GM18526 (cell line): ENCODE data around the gene NAPG.

Experiments used
- POLR2A ChIP-seq: IDR thresholded peaks from 3 replicates; pipeline ENCODE4 v1.6.1; 2011; ENCODE audit not compliant: insufficient read length; ENCODE audit errors: extremely low read depth

Gene NAPG

DNA sequence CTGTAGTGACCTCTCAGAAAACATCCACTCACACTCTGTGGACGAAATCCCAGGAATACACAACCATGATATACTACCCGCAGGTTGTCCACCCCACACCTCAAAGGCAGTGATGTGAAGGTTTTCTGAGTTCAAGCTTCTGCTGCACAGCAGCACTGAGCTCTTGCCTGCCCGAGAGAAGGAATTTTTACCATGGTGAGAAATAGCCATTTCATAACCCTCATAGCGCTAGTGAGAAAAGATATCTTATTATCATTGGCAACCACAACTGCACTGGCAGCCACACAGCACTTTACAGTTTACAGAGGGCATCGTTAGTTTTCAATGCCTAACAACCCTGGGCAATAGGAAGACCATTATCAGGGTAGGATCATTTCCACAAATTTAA, 36.9 kb downstream of the NAPG start:
- TF ChIP-seq POLR2A, result no peak

DNA sequence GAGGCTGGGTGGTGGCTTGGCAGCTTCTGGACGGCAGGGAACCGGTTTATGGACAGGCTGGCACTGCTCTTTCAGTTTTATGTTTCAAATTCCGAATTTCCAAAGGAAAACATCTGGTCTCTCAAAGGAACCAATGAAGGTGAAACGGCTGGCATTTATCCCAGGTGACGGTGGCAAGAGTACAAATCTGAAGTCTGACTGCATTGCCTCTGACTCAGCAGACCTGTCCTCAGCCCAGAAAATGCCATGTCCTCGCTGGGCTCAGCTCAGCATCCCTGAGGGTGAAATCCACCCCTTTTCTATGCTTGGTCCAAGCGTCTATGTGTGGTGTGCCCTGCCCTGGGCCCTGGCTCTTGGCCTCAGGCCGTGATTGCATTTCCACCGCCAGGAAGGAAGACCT, 38.1 kb downstream of the NAPG start:
- no peak for TF ChIP-seq POLR2A

DNA sequence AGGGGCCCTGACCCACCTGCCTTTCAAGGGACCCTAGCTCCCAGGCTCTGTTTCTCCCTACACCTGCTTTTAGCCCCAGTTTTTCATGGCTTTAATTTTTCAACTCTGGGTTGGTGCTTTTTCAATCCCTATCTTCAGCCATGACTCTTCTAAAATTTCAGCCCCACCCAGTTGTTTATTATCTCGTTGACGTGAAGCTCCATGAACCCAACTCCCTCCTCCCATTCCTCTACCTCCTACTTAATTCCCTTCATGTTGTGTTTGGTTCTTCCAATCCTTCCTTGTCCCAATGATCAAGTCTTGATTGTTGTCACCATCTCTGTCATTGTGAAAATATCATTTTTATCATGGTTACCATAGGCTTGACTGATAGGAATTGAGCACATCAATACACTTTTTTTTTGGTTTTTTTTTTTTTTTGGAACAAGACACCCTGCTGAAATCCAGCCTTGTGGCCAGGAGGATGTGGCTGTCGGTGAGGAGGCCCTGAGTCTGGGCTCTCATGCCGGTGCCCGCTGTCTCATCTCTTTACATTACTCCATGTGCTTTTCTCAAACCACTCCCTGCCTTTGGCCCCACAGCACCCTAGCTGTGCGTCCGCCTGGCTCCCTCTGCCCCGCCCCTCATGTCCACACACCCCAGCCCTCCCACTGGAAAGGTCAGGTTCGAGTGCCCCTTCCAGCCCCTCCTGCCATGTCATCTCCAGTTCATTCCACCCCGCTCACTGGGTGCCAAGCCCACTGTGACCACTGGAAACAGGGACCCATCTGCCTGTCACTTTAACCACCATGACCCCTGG, 39.3 kb downstream of the NAPG start:
- TF ChIP-seq POLR2A, result no peak

DNA sequence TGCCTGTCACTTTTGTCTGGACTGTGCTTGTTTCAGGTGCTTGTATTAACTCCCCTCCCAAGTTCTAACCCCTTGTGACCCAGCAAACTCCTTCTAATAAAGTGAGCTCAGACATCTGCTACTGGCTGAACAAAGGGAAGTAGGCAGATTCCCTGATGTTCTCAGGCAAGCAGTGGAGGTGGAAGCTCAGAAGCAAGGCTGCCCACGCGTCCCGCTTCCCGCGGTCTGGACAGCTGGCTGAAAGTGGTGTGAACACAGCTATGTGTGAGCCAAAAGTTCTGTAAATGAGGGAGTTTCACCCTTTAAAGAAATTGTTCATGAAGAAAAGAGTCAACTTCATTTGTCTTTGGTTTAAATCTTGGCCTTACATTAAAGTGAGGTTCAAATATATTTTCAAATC, 40.0 kb downstream of the NAPG start:
- TF ChIP-seq POLR2A, result no peak

DNA sequence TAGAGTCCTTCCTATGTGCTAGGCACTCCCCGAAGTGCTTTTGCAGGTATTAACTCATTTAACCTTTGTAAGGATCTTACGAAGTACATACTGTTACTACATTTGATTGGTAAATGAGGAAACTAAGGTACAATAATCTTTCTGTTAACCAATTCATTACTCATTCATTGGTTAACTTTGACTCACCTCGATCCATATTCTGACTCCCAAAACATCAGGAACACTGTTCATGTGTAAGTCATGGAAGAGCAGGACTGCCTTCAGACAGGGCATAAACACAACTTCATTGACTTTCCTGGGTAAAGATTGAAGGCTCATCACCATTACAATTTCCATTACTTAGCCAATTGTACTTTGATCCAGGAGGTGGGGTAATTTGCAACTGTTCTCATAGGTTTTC, 40.6 kb downstream of the NAPG start:
- no peak for TF ChIP-seq POLR2A

DNA sequence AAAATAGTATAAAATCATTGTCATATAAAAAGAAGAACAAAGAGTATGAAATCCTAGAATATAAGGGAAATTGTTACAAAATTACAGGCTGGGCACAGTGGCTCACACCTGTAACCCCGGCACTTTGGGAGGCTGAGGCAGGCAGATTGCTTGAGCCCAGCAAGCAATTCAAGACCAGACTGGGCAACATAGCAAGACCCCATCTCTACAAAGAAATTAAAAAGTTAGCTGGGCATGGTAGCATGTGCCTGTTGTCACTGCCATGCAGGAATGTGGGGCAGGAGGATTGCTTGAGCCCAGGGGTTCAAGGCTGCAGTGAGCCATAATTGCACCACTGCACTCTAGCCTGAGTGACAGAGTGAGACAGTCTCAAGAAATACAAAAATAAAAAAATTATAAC, 44.8 kb downstream of the NAPG start:
- no peak for TF ChIP-seq POLR2A

DNA sequence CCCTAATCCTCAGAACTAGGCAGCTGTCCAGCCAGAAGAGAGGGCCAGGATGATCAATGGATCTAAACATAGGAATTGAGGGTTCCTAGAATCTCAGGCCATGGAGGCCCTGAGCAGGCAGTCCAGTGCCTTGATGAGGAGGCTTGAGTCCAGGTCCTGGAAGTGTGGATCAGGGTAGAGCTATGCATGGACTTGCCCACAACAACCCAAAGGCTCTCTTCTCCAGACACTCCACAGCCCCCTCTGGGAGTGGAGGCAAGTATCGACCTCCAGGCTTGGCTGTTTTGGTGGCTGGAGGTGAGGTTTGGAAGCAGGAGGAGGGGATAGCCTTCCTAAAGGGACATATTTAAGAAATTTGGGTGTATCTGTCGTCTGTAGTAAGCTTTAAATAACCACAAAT, 45.7 kb downstream of the NAPG start:
- no peak for TF ChIP-seq POLR2A

DNA sequence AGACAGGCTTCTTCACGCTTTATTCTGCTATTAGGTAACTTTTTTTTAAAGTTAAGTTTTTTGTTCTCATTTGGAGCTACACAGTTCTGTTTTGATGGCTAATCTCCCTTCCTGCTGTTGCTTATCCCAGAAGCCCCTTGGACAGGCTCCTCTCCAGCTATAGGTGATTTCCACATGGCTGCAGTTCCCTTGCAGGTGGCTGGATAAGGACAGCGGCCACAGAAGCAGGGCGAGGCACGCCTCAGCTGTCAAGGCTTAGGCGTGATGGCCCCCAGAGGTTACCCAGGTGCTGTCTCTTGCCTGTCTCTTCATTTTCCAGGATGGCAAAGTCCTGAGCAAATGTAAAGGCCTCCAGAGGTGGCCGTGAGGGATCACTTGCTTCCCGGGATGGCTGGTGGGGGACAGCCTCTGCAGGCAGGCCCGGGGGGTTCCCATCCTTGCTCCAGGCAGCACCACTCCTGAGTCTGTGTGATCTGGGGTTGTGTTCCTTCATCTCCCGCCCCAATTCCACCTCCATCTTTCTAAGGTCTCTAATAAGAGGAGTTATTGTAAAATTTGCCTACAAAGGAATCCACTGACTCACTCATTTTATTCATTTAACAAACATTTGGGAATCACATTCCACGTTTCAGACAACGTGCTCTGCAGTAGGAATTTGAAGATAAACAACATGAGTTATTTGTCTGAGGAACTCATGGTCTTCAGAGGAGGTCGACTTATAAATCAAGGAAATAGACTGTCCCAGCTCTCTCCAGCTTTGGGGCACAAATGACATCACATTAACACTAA, 53.4 kb downstream of the NAPG start:
- no peak for TF ChIP-seq POLR2A

DNA sequence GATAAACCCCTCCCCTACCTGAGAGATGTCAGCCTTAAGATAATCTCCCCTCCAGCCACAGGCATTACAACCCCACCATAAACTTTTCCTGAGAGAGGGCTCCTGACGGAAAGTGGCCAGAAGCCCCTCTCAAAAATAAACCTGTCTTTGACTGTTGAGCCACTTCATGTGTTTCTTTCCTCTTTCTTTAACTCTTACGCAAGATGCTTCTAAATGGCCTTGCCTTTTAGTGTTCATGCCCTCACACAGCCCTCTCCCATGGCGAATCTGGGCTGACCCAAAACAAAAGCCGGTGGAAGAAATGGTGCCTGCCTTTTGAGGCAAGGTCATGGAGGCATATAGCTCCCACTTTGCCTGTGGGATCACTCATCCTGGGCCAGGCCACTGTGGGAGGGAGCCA, 54.4 kb downstream of the NAPG start:
- TF ChIP-seq POLR2A, result no peak

DNA sequence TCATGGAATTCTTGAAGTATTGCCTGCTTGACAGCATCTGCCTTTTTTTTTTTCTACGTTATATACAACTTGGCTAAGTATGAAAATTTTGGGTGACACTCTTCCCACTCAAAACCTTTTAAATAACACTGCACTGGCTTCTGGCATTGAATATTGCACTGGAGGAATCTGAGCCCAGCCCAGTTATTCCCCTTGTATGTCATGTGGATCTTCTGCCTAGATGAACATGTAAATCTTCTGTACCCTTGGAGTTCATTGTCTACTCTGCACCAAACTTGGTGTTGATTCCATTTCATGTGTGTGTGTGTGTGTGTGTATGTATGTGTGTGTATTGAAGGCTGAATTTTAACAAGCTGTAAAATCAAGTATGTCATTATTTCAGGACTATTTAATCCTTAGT, 59.4 kb downstream of the NAPG start:
- TF ChIP-seq POLR2A, result no peak

DNA sequence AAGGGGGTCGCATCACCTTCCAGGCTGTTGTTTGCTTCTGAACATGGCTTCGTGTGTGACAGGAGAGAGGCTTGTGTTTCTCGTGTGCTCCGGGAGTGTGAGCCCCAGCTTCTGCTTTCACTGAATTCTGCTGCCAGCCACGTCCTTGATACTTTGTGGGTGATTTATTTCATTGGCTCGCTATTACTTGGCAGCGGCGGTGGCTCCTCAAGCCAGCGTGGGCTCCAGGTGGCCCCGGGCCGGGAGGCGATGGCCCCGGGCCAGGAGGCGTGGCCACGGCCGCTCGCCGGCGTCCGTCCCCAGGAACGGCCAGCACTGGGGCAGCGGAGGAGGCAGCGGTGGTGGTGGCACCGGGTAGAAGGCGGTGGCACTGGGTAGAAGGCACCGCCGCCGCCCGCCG, 63.1 kb downstream of the NAPG start:
- no peak for TF ChIP-seq POLR2A

DNA sequence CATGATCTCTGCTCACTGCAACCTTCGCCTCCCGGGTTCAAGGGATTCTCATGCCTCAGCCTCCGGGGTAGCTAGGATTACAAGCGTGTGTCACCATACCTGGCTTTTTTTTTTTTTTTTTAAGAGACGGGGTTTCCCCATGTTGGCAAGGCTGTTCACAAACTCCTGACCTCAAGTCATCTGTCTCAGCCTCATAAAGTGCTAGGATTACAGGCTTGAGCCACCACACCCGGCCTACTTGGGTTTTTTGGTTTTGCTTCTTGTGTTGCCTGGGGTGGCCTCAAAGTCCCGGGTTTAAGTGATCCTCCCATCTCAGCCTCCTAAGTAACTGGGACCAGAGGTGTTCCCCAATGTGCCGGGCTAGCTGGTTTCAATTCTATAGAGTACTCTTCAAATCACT, 64.6 kb downstream of the NAPG start:
- no peak for TF ChIP-seq POLR2A

DNA sequence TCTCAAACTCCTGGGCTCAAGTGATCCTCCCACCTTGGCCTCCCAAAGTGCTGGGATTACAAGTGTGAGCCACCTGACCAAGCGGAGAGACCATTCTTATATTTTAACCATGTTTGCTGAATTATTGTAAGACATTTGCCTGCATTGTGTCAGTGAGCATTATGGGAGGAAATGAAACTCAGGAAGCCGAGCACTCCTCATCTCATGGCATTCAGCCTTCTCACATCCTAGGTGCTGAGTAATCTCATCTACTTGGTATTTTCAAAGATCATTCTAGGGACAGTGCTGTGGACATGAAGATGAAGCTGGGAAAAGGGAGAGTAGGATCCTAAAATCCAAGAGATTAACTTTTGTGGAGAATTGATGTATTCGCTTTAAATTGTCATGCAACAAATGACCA, 66.1 kb downstream of the NAPG start:
- no peak for TF ChIP-seq POLR2A
